Panc1 (cell line): Measurements from ENCODE around the gene FOCAD. TPM values are rescaled to one million over a fixed set of nuclear protein-coding genes. Genes with fewer than 3 reads are reported as not detected.

ENCODE experiments used
- ATAC-seq: fragments of 200-7000 bp; cut with Tn5 transposase; 2 replicates; pipeline ENCODE4 v1.9.1; 2020; ENCODE audit warnings: mild to moderate bottlenecking, moderate library complexity
- BruUV-seq: library from RNA; stranded (reverse); fragments of 400-500 nt; replicated peaks from 2 replicates; lab custom pipeline; 2021; lab: Mats Ljungman, UMichigan
- CTCF ChIA-PET: fragments of 300-600 bp; sonication (Branson Sonifier 250); formaldehyde crosslinking; loops from one replicate; lab custom pipeline; 2022; ENCODE audit warnings: antibody characterized with exemption; lab: Charles Lee
- POLR2A ChIA-PET: fragments of 300-600 bp; sonication (Branson Sonifier 250); formaldehyde crosslinking; loops from one replicate; lab custom pipeline; 2022; ENCODE audit warnings: antibody characterized with exemption; lab: Charles Lee
- DNase-seq: peaks from one replicate; pipeline ENCODE4 v3.0.0-alpha.2; 2010; ENCODE audit warnings: low read depth, low spot score
- H3K27ac ChIP-seq: 2 replicates; pipeline ENCODE4 v1.5.1; 2011; ENCODE audit warnings: mild to moderate bottlenecking, low read length, inconsistent platforms
- H3K27me3 ChIP-seq: fragments of 200-500 bp; sonication (Bioruptor generic); 2 replicates; pipeline ENCODE4 v1.6.0; 2014; ENCODE audit warnings: low read length, inconsistent platforms; ENCODE audit not compliant: control insufficient read depth, insufficient read depth
- H3K36me3 ChIP-seq: fragments of 200-500 bp; sonication (Bioruptor generic); 2 replicates; pipeline ENCODE4 v1.5.1; 2014; ENCODE audit warnings: inconsistent platforms, mild to moderate bottlenecking, low read length, moderate library complexity; ENCODE audit not compliant: control insufficient read depth, insufficient read depth
- H3K4me1 ChIP-seq: 2 replicates; pipeline ENCODE4 v1.5.1; 2011; ENCODE audit warnings: inconsistent platforms, mild to moderate bottlenecking, low read length, moderate library complexity; ENCODE audit not compliant: control insufficient read depth, insufficient read depth
- H3K4me3 ChIP-seq, 2 experiments: 2 replicates each; pipeline ENCODE4 v1.5.1; 2011 to 2012; ENCODE audit warnings: low read depth in 2 of 2, low read length in 2 of 2, mild to moderate bottlenecking in 2 of 2, inconsistent platforms in 1 of 2, moderate library complexity in 1 of 2
- H3K9me3 ChIP-seq: fragments of 200-500 bp; sonication (Bioruptor generic); 2 replicates; pipeline ENCODE4 v1.5.1; 2014; ENCODE audit warnings: low read depth, mild to moderate bottlenecking, inconsistent platforms, low read length, moderate library complexity; ENCODE audit not compliant: control insufficient read depth, insufficient read depth
- CTCF ChIP-seq: fragments of 450-650 bp; IDR thresholded peaks from 2 replicates; pipeline ENCODE4 v1.5.1; 2017; ENCODE audit warnings: mild to moderate bottlenecking
- POLR2AphosphoS5 ChIP-seq: IDR thresholded peaks from 2 replicates; pipeline ENCODE4 v1.6.1; 2012; ENCODE audit warnings: mild to moderate bottlenecking, low read depth, low read length, moderate library complexity
- REST ChIP-seq, 2 experiments: IDR thresholded peaks; 2 replicates each; pipeline ENCODE4 v1.6.1; 2011 to 2012; ENCODE audit warnings: low read depth in 2 of 2, control low read depth in 1 of 2, low read length in 1 of 2, mild to moderate bottlenecking in 1 of 2, moderate library complexity in 1 of 2; ENCODE audit not compliant: insufficient read depth in 1 of 2
- SIN3A ChIP-seq: IDR thresholded peaks from 2 replicates; pipeline ENCODE4 v1.6.1; 2012; ENCODE audit warnings: low read depth, mild to moderate bottlenecking, low read length, moderate library complexity, borderline replicate concordance; ENCODE audit not compliant: insufficient read depth
- TCF7L2 ChIP-seq: IDR thresholded peaks from 2 replicates; pipeline ENCODE4 v1.6.1; 2011; ENCODE audit warnings: mild to moderate bottlenecking, low read depth, low read length, inconsistent platforms
- in situ Hi-C: cut with HindIII; loops from 2 replicates; pipeline ENCODE4 v1.10.0; 2016; ENCODE audit warnings: low sequenced_read_pairs, low pct_unique_long_range_greater_than_20kb
- intact Hi-C: fragments of 100-400 bp; cut with micrococcal nuclease; formaldehyde crosslinking; loops from one replicate; pipeline ENCODE4 v1.10.0; 2022; ENCODE audit not compliant: unreplicated experiment
- total RNA-seq: library from RNA; stranded (reverse); gene quantifications from one replicate; pipeline ENCODE4 v1.2.1, GENCODE V29; 2021; ENCODE audit not compliant: unreplicated experiment

FOCAD gene
- total RNA-seq, 1 experiment from 2014 or later = 9.8 TPM

- H3K9me3 ChIP-seq = no peaks in the 10 kb centered on the region
- H3K27me3 ChIP-seq = no peaks in the 10 kb centered on the region
- BruUV-seq = no TSS peak
- ATAC-seq (no peak), DNase-seq (no peak)
- no peak for TF ChIP-seq CTCF
- no peak for TF ChIP-seq TCF7L2
- no peak for TF ChIP-seq REST (IDR thresholded peaks at IDR 0.05; ENCODE audit: insufficient read depth in 1 of 2, low read depth in 2 of 2, low read length in 1 of 2)
- no peak for TF ChIP-seq POLR2AphosphoS5
- no peak for TF ChIP-seq SIN3A
- ChIA-PET CTCF (interaction anchor here (0.6 kb wide), 1 partner anchor 767 kb away, joined by 3 read pairs; no protein-coding TSS in a partner anchor), POLR2A (no interaction called here)
- H3K4me3 ChIP-seq = no peak overlapping the region
- H3K4me1 ChIP-seq = no peaks in the 10 kb centered on the region
- in situ Hi-C loops (no loop called here), intact Hi-C loops (loop anchor here (10.0 kb wide), 1 partner anchor 580 kb away; no protein-coding TSS in a partner anchor)
- no peak overlapping the region for H3K27ac ChIP-seq
- no peaks in the 10 kb centered on the region for H3K36me3 ChIP-seq
These were observed 261.2 kb downstream of the FOCAD start for GRCh38 chr9:20945269-20945668.

GRCh38 chr9:20945856-20946255 is 261.8 kb downstream of the FOCAD start:
- TF ChIP-seq REST (IDR thresholded peaks at IDR 0.05; ENCODE audit: insufficient read depth in 1 of 2, low read depth in 2 of 2, low read length in 1 of 2) (no peak), POLR2AphosphoS5 (no peak), CTCF (no peak), SIN3A (no peak), TCF7L2 (no peak)
- no TSS peak for BruUV-seq
- H3K27me3 ChIP-seq = no peaks in the 10 kb centered on the region
- intact Hi-C loops (loop anchor here (10.0 kb wide), 1 partner anchor 581 kb away; no protein-coding TSS in a partner anchor), in situ Hi-C loops (no loop called here)
- DNase-seq = no peak
- POLR2A ChIA-PET = no interaction called here
- H3K4me3 ChIP-seq = no peak overlapping the region
- no peak overlapping the region for H3K27ac ChIP-seq
- no peaks in the 10 kb centered on the region for H3K36me3 ChIP-seq
- no peaks in the 10 kb centered on the region for H3K9me3 ChIP-seq
- CTCF ChIA-PET = no interaction called here
- ATAC-seq = no peak
- no peaks in the 10 kb centered on the region for H3K4me1 ChIP-seq
